ENCODE results near the gene RPS5. TPM values are rescaled to one million over a fixed set of nuclear protein-coding genes. Genes with fewer than 3 reads are reported as not detected.

RPS5 gene
- total RNA-seq, 1 donor from 2014 or later: 496 TPM

DNA sequence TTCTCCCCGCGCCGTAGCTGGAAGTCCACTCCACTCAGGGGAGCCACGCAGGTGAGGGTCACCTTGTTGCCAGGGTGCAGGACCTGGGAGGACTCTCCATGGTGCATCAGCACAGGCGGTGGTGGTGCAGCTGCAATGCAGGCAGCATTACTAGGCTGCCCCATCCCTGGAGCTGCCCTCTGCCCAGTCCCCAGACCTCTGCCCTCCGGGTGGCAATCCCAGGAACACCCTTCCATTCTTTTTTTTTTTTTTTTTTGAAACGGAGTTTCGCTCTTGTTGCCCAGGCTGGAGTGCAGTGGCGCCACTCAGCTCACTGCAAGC, 35.6 kb upstream of the RPS5 start:
- peaks cover 100% of the 10 kb centered on the region for H3K27me3 ChIP-seq (ENCODE audit: low read depth)
- intact Hi-C loops (cut with micrococcal nuclease): no loop called here
- TF ChIP-seq, protein P1, sequence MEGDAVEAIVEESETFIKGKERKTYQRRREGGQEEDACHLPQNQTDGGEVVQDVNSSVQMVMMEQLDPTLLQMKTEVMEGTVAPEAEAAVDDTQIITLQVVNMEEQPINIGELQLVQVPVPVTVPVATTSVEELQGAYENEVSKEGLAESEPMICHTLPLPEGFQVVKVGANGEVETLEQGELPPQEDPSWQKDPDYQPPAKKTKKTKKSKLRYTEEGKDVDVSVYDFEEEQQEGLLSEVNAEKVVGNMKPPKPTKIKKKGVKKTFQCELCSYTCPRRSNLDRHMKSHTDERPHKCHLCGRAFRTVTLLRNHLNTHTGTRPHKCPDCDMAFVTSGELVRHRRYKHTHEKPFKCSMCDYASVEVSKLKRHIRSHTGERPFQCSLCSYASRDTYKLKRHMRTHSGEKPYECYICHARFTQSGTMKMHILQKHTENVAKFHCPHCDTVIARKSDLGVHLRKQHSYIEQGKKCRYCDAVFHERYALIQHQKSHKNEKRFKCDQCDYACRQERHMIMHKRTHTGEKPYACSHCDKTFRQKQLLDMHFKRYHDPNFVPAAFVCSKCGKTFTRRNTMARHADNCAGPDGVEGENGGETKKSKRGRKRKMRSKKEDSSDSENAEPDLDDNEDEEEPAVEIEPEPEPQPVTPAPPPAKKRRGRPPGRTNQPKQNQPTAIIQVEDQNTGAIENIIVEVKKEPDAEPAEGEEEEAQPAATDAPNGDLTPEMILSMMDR (IDR thresholded peaks at IDR 0.05; ENCODE audit: borderline replicate concordance): no peak
- peaks cover 48% of the 10 kb centered on the region for H3K4me1 ChIP-seq
- H3K9me3 ChIP-seq (replicated peaks): no peaks in the 10 kb centered on the region
- no peak overlapping the region for H3K27ac ChIP-seq (replicated peaks)
- DNase-seq: no peak
- H3K4me3 ChIP-seq: no peak overlapping the region
- H3K36me3 ChIP-seq: no peaks in the 10 kb centered on the region

DNA sequence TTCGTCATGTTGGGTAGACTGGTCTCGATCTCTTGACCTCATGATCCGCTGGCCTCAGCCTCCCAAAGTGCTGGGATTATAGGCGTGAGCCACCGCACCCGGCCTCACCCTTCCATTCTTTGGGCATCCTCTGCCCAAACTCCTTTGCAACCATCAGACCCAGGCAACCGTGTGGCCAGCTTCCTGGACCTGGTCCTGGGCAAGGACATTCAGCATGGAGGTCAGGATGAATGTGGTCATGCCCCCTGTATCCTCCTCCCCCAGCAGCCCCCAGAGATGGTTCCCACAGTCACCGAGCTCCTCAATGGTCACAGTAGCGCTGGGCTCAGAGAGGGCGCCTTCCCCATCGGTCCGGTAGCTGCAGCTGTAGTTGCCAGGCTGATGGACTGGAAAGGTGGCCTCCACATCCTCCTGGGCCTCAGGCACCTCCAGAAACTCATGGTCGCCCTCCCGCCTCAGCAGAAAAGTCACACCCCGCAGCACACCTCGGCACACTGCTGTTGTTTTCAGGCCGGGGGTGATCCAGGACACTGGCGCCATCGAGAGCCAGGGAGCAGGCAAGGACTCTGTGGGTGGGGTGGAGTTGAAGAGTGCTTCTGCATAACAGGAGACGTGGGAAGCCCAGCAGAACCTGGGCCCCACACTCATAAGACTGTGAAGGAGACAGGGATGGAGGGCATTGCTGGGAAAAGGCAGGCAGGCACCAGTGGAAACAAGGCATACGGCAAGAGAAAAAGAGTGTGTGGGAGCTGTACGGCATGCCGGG, 34.9 kb upstream of the RPS5 start:
- peaks cover 48% of the 10 kb centered on the region for H3K4me1 ChIP-seq
- intact Hi-C loops (cut with micrococcal nuclease): no loop called here
- H3K9me3 ChIP-seq (replicated peaks): no peaks in the 10 kb centered on the region
- no peak overlapping the region for H3K27ac ChIP-seq (replicated peaks)
- no peak for DNase-seq
- TF ChIP-seq, protein P1 (IDR thresholded peaks at IDR 0.05; ENCODE audit: borderline replicate concordance): no peak
- H3K36me3 ChIP-seq: no peaks in the 10 kb centered on the region
- H3K4me3 ChIP-seq: no peak overlapping the region
- H3K27me3 ChIP-seq (ENCODE audit: low read depth): peaks cover 100% of the 10 kb centered on the region

DNA sequence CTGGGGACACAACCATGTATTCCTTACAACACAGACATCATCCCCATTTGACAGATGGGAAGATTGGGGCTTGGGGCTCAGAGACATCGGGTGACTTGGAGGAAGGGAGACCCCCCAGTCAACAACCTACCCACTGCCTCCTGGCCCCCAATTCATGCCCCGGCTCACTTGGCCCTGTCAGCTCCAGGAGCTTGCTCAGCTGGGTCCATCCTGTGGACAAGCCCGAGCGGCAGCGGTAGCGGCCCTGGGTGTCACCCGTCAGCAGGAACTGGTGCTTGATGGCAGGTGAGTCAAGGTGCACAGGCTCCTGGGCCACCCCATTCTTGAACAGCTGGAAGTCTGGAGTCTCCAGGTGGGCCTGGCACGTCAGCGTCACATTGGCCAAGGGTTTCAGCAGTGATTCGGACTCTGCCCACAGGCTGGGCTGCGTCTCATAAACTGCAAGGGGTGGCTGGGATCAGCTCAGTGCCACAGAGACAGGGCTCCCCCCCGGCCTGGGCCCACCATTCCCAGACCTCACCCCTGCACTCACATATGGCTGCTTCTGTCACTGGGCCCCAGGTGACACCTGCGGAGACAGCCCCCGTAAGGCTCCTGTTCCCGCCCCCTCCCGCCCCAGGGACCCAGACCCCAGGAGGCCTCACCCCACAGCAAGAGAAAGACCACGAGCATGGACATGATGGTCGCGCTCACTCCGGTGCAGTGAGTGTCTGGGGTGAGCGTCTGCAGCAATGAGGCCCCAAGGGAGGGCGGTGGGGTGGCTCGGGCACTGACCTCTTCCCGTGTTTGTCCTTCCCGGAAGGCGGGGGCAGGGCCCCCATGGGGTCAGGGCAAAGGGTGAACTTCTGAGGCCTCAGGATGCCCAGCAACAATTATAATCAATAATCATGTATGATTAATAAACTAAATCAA, 34.1 kb upstream of the RPS5 start, which contains the start of gene A1BG:
Gene A1BG, minus strand, starts transcription at position 733 of the 912 bp plus-strand sequence. Its CDS starts 55 bp downstream, at position 678.
- Histone ChIP-seq H3K36me3 (no peaks in the 10 kb centered on the region), H3K4me3 (no peak within 1 kb of the TSS), H3K27me3 (ENCODE audit: low read depth) (peaks cover 100% of the 10 kb centered on the region), H3K9me3 (replicated peaks) (no peaks in the 10 kb centered on the region), H3K27ac (replicated peaks) (no peak within 1 kb of the TSS), H3K4me1 (peaks cover 44% of the 10 kb centered on the region)
- DNase-seq: no peak
- TF ChIP-seq, protein P1 (IDR thresholded peaks at IDR 0.05; ENCODE audit: borderline replicate concordance): no peak
- intact Hi-C loops (cut with micrococcal nuclease): no loop called here

DNA sequence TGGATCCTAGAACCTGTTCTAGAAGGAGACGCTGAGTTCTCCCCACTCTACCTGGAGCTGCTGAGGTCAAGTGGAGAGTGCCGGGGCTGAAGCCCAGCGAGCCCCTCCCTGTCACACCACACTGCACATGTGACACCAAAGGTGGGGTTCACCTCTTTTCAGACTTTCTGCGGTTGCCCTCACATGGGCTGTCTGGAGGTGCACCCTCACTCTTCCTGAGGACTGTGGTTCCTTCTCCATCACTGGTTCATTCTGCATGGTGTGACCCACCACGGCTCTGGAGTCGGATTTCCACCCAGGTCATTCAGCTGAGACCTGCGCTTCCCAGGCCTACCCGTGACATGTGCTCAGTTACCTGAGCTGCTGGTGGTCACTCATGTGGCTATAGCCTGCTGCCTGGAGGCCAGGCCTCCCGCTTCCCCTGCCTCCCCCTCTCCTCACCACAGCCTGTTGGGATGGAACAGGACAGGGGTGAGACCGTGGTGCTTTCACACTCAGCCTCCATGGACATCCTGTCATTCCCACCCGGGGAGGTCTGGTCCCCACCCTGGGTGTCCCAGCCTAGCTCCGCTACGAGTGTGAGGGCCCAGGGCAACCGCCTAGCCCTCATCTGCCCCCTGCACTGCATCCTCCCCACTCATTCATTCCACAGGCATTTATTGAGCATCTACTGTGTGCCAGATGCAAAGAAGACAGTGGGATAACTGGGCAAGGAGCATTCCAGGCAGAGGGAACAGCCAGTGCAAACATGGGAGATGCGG, 33.2 kb upstream of the RPS5 start:
- no peaks in the 10 kb centered on the region for H3K9me3 ChIP-seq (replicated peaks)
- no peaks in the 10 kb centered on the region for H3K36me3 ChIP-seq
- H3K4me1 ChIP-seq: peaks cover 38% of the 10 kb centered on the region
- no peak for DNase-seq
- intact Hi-C loops (cut with micrococcal nuclease): no loop called here
- H3K27ac ChIP-seq (replicated peaks): no peak overlapping the region
- H3K27me3 ChIP-seq (ENCODE audit: low read depth): peaks cover 95% of the 10 kb centered on the region
- TF ChIP-seq, protein P1 (IDR thresholded peaks at IDR 0.05; ENCODE audit: borderline replicate concordance): no peak
- no peak overlapping the region for H3K4me3 ChIP-seq

DNA sequence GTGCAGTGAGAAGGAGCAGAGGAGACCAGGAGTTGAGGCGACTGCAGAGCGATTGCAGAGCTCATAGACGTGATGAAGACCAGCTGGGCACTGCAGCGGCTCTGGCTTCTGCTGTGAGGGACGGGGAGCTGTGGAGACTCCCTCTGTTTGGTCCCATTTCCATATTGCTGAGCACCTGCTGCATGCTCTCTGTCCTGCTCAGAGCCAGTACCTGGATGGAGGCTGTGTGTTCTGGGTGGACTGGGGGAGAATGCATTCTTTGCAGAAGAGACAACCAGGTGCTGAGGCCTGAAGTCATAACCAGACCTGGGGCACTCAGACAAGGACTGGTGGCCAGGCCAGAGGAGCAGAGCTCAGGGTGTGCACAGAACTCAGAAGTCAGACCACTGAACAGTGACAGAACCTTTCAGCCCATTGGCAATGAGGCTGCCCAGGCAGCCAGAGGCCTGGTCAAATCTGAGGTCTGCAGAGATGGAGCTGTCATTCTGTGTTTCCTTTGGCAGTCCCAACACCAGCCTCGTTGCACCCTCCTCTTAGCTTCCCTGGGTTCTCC, 32.5 kb upstream of the RPS5 start:
- Histone ChIP-seq H3K4me3 (no peak overlapping the region), H3K4me1 (peaks cover 38% of the 10 kb centered on the region), H3K36me3 (no peaks in the 10 kb centered on the region), H3K27me3 (ENCODE audit: low read depth) (peaks cover 88% of the 10 kb centered on the region), H3K27ac (replicated peaks) (no peak overlapping the region), H3K9me3 (replicated peaks) (no peaks in the 10 kb centered on the region)
- intact Hi-C loops (cut with micrococcal nuclease): no loop called here
- DNase-seq: no peak
- TF ChIP-seq, protein P1 (IDR thresholded peaks at IDR 0.05; ENCODE audit: borderline replicate concordance): no peak

All from left ventricle myocardium inferior (tissue), 1 donor.